RWPE2 (cell line): ENCODE data around the gene PDPK1.
"Not testable (repeated sequence)": the region's sequence is repeated elsewhere in the genome, so short reads cannot be mapped to it uniquely, and the experiment has no call there.

ENCODE experiments used
- ATAC-seq: fragments of 200-7000 bp; cut with Tn5 transposase; 3 replicates; pipeline ENCODE4 v1.9.1; 2021; ENCODE audit warnings: low read depth
- DNase-seq: peaks from one replicate; pipeline ENCODE4 v3.0.0-alpha.2; 2020; ENCODE audit warnings: low spot score
- H3K27ac ChIP-seq: fragments of 450-650 bp; 2 replicates; pipeline ENCODE4 v1.5.1; 2017; ENCODE audit warnings: mild to moderate bottlenecking; ENCODE audit not compliant: poor library complexity, severe bottlenecking
- H3K27me3 ChIP-seq: fragments of 250-450 bp; sonication (Bioruptor Pico); 2 replicates; pipeline ENCODE4 v1.5.1; 2021; ENCODE audit warnings: mild to moderate bottlenecking, moderate library complexity; ENCODE audit not compliant: insufficient read depth, poor library complexity, severe bottlenecking
- H3K36me3 ChIP-seq: fragments of 250-450 bp; sonication (Bioruptor Pico); 2 replicates; pipeline ENCODE4 v1.5.1; 2020; ENCODE audit warnings: low read depth, mild to moderate bottlenecking, moderate library complexity
- H3K4me1 ChIP-seq: fragments of 250-450 bp; sonication (Bioruptor Pico); 2 replicates; pipeline ENCODE4 v1.5.1; 2021; ENCODE audit warnings: mild to moderate bottlenecking, moderate library complexity; ENCODE audit not compliant: insufficient read depth, poor library complexity, severe bottlenecking
- H3K4me3 ChIP-seq: fragments of 250-450 bp; sonication (Bioruptor Pico); 2 replicates; pipeline ENCODE4 v1.5.1; 2021; ENCODE audit warnings: mild to moderate bottlenecking, moderate library complexity; ENCODE audit not compliant: severe bottlenecking
- H3K9me3 ChIP-seq: fragments of 250-450 bp; sonication (Bioruptor Pico); 2 replicates; pipeline ENCODE4 v1.5.1; 2021; ENCODE audit warnings: mild to moderate bottlenecking, moderate library complexity; ENCODE audit not compliant: severe bottlenecking
- TF ChIP-seq, protein P1 (sequence below): fragments of 450-650 bp; IDR thresholded peaks from one replicate; pipeline ENCODE4 v1.5.1; 2017; ENCODE audit warnings: mild to moderate bottlenecking, moderate library complexity; ENCODE audit not compliant: poor library complexity, severe bottlenecking

Gene PDPK1

DNA sequence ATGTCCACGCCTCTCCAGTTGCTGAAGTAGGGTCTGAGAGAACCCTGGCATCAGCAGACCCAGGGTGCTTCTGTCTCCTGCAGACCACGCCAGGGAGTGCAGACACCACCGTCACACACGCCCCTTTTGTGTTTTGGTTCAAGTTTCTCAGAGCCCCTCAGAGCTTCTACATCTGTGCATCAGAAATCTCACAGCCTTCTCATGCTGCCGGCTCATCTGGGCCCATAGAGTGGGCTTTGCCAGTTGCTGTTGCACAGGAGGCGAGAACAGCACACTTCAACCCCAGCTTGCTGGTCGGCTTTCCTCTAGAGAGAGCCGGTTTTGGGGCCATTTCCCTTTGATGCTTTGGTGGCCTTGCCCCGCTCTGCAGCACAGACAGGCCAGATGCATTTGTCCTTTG lies 60.9 kb downstream of the PDPK1 start:
- H3K27me3 ChIP-seq: no peaks in the 10 kb centered on the region
- ATAC-seq (no peak), DNase-seq (no peak)
- H3K4me3 ChIP-seq: no peak overlapping the region
- H3K9me3 ChIP-seq: no peaks in the 10 kb centered on the region
- no peak overlapping the region for H3K27ac ChIP-seq
- TF ChIP-seq, protein P1, sequence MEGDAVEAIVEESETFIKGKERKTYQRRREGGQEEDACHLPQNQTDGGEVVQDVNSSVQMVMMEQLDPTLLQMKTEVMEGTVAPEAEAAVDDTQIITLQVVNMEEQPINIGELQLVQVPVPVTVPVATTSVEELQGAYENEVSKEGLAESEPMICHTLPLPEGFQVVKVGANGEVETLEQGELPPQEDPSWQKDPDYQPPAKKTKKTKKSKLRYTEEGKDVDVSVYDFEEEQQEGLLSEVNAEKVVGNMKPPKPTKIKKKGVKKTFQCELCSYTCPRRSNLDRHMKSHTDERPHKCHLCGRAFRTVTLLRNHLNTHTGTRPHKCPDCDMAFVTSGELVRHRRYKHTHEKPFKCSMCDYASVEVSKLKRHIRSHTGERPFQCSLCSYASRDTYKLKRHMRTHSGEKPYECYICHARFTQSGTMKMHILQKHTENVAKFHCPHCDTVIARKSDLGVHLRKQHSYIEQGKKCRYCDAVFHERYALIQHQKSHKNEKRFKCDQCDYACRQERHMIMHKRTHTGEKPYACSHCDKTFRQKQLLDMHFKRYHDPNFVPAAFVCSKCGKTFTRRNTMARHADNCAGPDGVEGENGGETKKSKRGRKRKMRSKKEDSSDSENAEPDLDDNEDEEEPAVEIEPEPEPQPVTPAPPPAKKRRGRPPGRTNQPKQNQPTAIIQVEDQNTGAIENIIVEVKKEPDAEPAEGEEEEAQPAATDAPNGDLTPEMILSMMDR: no peak
- H3K4me1 ChIP-seq: no peaks in the 10 kb centered on the region
- H3K36me3 ChIP-seq: peaks cover 19% of the 10 kb centered on the region

DNA sequence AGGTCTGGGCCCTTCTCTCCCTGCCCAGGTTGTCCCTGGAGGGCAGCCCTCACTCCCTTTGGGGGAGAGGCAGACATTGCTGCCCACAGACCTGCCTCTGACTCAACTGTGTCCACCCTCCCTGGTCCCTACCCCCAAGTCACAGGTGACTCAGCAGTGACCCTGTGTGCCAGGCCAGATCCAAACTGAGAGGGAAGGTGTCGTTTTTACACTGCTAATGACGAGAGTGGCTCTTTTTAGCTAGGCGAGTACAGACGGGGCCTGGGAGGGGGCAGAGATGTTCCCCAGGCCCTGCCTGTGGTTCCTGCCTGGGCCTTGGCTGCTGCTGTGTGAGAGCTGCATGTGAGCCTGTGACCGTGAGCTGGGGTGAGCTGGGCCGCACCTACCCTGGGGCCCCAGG lies 61.3 kb downstream of the PDPK1 start:
- H3K27ac ChIP-seq, H3K4me3 ChIP-seq, H3K4me1 ChIP-seq, DNase-seq, H3K27me3 ChIP-seq, H3K9me3 ChIP-seq, ATAC-seq: not testable (repeated sequence)
- H3K36me3 ChIP-seq: peaks cover 19% of the 10 kb centered on the region

DNA sequence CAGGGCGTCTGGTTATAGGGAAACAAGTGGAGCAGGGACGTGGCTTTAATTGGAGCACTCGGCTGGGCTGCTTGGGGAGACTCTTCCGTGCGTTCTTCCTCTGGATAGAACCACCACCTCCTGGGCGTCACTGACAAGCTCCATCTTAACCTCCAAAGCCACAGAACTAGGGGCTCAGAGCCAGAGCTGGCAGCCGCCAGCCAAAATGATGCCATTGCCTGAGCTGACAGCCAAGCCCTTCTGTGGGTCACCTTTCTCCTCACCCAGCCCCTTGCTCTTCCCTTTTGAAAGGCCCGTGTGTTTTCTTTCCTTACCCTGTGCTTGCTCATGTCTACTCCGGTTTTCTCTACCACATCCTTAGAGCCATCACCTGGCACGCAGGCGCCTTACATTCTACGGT lies 62.0 kb downstream of the PDPK1 start:
- H3K4me3 ChIP-seq, H3K27me3 ChIP-seq, H3K9me3 ChIP-seq, H3K27ac ChIP-seq, ATAC-seq, H3K4me1 ChIP-seq: not testable (repeated sequence)
- peak; percentile 22 for DNase-seq
- peaks cover 19% of the 10 kb centered on the region for H3K36me3 ChIP-seq

DNA sequence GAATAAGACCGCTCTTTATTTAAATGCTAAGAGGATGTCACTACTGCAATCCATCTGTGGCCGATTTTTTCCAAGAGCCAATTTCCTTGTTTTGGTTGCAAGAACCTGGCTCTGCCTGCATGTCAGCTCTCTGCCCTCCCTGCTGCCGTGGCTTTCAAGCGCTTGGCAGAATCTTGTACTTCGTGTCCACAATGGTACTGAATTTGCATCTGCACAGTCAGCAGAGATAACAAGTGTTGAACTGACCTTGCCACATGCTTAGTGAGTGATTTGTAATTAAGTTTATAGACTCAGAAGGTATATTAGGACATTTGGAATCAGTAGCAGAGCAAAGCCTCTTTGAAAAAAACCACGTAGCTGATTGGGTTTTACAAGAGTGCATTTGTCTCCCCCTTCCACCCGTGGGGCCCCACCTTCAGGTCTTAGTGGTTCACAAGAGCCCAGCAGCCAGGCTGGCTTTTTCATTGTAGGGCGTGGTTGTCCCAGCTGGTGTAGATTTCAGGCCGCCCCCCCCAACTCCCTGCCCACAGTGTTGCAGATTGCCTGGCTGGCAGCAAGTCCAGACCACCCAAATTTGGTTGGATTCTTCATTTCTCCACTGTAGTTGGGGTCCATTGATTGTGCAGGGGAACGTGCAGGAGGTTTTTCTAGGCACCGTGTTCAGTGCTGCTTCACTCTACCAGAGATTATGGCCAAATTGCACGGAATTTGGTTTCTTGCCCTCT lies 63.6 kb downstream of the PDPK1 start:
- ATAC-seq, H3K4me3 ChIP-seq, H3K27me3 ChIP-seq, H3K9me3 ChIP-seq, H3K4me1 ChIP-seq, DNase-seq, H3K27ac ChIP-seq: not testable (repeated sequence)
- H3K36me3 ChIP-seq: peaks cover 18% of the 10 kb centered on the region

DNA sequence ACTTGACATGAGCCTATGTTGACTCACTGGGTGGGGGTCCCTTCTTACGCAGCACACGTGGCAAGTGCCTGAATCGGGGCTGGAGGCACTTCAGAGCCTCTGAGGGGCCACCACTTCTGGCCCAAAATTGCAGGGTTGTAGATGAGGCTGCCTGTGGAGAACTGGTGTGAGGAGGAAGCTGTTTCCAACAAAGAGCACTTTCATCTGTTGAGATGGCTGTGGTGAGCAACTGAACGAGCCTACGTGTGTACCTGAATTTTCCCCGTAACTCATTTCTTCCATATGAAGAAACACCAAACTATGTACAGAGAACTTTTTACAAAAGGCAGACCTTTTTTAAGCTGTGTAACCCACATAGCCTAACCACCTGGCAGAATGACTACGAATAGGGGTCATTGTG lies 64.4 kb downstream of the PDPK1 start:
- not testable (repeated sequence) for H3K4me3 ChIP-seq, DNase-seq, H3K4me1 ChIP-seq, H3K9me3 ChIP-seq, H3K27ac ChIP-seq, H3K27me3 ChIP-seq, ATAC-seq
- peaks cover 13% of the 10 kb centered on the region for H3K36me3 ChIP-seq

DNA sequence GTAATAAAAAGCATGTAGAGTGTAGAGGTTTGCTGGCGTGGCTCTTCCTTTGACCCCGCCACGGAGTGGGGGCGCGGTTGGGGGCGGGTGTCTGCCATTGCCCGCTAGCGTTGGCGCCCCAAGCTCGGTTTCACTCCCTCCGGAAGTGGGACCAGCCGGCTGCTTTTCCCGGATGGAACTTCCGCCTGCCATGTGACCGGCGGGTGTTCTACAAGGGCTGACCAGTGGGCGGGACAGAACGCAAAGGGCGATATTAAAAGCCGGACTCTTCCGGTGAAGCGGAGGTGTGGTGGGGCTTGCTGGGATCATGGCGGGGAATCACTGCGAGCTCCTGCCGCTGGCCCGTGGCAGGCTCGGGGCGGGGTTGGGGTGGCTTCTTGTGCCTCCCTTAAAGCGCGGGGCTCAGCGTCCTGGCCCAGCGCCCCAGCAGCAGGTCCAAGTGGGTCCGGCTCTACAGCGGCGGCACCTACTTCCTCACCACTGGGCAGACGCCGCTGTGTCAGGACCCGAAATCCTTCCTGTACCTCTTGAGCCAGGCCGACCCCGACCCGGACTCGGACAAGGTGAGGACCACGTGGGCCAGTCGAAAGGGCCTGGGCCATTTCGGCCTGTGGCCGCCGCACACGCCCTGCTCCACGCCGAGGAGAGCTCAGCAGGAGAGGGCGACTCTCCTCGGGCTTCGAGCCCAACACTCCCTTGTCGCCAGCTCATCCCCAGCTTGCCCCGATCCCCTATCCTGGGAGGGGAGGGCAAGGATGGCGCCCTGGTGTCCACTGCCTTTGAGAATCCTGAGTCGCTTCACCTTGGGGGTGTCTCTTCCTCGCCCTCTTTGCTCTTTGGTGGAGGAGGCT lies 65.6 kb downstream of the PDPK1 start:
- peaks cover 5% of the 10 kb centered on the region for H3K4me1 ChIP-seq
- DNase-seq (peak; percentile 96), ATAC-seq (peak; percentile 88)
- TF ChIP-seq, protein P1: no peak
- peak overlapping the region; percentile 92 for H3K4me3 ChIP-seq
- H3K27ac ChIP-seq: peak overlapping the region; percentile 57
- H3K27me3 ChIP-seq: no peaks in the 10 kb centered on the region
- H3K36me3 ChIP-seq: peaks cover 3% of the 10 kb centered on the region
- H3K9me3 ChIP-seq: no peaks in the 10 kb centered on the region

DNA sequence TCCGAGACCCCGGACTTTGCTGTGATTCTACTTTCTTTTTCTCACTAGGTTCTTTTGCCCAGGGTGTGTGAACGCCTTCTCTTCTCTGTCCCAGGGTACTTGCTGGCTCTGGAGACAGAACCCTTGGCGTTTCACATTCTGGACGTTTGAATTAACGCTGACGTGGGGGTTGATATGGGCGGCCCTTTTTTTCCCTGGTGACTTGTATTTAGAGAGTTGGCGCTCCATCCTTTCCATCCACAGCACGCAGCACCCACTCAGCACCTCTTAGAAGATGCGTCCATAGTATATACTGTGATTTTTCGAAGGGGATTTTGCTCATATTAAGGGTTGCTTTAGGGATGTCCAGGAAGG lies 66.2 kb downstream of the PDPK1 start:
- H3K27me3 ChIP-seq, DNase-seq, H3K36me3 ChIP-seq, H3K9me3 ChIP-seq, H3K4me1 ChIP-seq: not testable (repeated sequence)
- peak overlapping the region; percentile 57 for H3K27ac ChIP-seq
- ATAC-seq: peak; percentile 11
- peak overlapping the region; percentile 92 for H3K4me3 ChIP-seq

DNA sequence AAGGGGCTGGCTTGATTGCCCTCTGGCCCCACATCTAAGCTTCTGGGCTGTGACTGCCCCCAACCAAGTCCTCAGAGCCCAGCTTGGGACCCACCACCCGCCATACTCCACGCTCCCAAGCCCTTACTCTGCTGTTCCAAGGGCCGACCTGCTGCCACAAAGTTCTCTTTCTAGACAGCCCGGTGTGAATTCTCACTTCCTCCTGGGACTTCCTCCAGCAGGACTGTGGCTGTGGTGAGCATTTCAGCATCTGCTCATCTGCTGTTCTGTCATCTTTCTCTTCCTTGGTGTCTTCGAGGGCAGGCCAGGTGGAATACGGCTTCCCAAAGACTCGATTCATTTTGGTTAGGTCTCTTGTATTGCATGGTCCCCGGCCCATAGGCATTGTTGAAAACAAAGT lies 69.0 kb downstream of the PDPK1 start:
- ATAC-seq, H3K27me3 ChIP-seq, H3K36me3 ChIP-seq, DNase-seq, H3K4me3 ChIP-seq, H3K9me3 ChIP-seq, H3K4me1 ChIP-seq, H3K27ac ChIP-seq: not testable (repeated sequence)

DNA sequence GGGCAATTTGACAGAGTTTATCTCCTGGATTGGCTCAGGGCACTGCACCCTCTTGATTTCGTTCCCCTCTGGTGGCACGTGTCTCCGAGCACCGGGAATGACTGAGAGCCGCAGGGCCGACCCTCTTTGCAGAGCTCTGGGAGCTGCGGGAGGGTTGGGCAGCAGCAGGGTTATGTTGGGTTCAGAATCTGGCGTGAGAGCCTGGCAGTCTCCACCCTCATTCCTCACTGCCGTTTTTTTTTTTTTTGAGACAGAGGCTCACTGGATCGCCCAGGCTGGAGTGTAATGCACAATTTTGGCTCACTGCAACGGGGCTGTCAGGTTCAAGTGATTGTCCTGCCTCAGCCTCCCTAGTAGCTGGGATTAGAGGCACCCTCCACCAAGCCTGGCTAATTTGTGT lies 71.5 kb downstream of the PDPK1 start:
- H3K27me3 ChIP-seq, DNase-seq, H3K9me3 ChIP-seq, H3K4me1 ChIP-seq, H3K36me3 ChIP-seq, ATAC-seq, H3K4me3 ChIP-seq, H3K27ac ChIP-seq: not testable (repeated sequence)
